Bladder microvascular endothelial cell (primary cell): ENCODE measurements around the gene ACSS1. TPM values are rescaled to one million over a fixed set of nuclear protein-coding genes. Genes with fewer than 3 reads are reported as not detected.

Experiments used
- total RNA-seq: library from RNA; depleted of rRNA; stranded (reverse); fragments of >200 nt; gene quantifications from 2 replicates; pipeline ENCODE4 v1.2.3, GENCODE V29; 2014

Gene ACSS1
- 15.2 and 24.8 TPM in 2 replicates for total RNA-seq

DNA sequence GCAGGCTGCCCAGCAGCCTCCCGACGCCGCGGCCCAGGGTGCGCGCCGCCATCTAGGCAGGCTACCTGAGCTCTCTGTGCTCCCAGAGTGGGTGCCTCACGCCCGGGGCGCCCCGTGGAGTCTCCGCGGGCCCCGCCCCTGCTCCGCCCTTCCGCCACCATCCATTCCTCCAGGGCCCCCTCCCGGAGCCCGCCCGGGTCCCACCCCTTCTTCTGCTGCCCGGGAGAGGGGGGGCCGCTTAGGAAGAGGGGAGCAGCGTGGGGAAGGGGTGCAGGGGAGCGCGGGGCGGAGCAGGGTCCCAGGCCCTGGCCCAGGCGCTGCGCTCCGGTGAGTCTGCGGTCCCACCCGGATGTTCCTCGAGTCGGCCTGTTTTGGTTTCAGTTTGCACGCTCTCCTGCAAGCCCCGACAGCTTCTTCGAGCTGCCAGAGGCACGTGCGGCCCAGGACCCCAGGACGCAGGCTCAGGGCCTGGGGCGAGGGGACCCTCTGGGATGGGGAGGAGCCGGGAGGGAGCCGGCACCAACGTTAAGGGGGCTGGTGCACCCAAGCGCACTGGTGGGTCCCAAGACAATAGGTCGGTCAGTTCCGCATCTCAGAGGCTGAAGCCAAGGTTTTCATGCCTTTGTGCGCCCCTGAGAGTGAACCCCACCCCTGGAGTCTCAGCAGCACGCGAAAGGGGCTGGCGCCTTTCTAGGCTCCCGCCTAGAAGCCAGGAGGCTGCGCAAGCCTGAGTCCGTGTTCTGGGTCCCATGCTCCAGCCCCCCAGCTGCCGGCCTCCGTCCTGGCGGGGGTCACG is at the start of gene ACSS1:
Gene ACSS1 (minus strand): TSS at position 89 of the 796 bp plus-strand sequence. CDS start 37 bp downstream, at position 52.

DNA sequence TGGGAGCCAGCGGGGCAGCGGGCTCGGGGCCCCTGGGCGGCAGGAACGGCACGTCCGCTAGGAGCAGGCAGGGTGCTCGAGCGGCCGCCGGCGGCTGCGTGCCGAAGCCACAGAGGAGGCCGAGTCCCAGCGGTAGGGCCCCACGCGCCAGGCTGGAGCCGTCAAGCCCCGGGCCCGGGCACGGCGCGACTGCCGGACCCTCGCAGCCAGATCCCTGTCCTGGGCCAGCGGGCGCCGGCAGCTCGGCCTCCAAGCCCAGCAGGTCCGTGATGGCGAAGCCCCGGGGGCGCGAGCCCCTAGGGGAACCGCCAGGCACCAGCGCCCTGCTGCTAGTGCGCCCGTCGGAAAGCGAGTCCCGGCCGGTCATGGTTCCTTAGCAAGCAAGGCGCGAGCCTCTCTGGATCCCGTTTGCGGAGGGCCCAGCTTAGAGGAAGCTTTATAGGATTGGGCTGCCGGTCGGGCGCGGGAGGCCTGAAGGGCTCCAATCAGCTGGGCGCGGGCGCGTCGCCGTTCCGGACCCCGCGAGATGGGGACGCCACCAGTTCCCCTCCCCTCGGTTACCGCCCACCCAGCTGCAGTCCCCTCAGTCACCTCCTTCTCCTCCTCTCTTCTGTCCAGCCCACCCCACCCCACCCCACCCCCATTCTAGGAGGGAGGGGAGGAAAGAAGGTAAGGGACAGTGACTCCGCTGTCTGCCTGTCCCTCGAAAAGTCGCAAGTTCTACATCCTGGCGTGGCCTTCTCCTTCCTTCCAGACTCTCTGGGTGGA is 24.0 kb upstream of the ACSS1 start, which contains the start of gene VSX1:
Gene VSX1 (minus strand): TSS at position 412 of the 768 bp plus-strand sequence. CDS start 45 bp downstream, at position 367.

DNA sequence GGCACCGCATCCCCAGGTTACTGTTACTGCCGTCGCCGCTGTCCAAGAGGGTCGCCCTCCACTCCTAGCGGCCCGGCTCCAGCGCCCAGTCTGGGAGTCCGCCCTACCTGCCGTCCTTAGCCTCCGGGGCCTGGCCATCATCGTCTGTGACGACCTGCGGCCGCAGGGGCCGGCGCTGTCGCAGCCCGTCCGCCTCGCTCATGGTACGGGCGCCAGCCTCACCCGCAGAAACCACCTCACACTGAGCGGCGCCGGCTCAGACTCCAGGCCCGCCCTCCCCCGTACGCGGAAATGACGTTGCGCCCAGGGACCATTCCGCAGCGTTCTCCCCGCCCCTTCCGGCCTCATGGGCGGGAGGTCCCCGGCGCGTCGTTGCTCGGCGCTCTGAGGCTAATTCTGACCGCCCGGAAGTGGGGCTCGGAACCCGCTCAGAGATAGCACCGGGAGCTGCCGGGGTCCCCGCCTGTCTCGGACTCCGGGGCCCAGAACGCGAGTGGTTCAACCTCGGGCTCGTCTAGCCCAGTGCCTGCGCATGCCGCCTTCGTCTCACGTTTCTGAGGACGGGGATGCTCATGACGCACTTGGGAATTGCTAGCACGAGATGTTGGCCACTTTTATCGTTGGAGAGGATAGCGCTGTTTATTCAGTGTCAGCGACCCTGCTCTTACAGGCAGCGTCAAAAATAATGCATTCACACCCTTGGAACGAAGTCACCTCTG is 65.3 kb downstream of the ACSS1 start, which contains the start of gene APMAP:
Gene APMAP (minus strand): TSS at position 265 of the 719 bp plus-strand sequence. CDS start 63 bp downstream, at position 202.

Other genes with a start within 250 kb of the ACSS1 start
- not detected in 2 replicates for gene CST7, start 108.9 kb downstream of the ACSS1 start, total RNA-seq
- 71.9 and 108 TPM in 2 replicates for gene APMAP, start 65.4 kb downstream of the ACSS1 start, total RNA-seq
- gene VSX1, start 24.0 kb upstream of the ACSS1 start, total RNA-seq = not detected in 2 replicates
- gene ENTPD6, start 137.6 kb upstream of the ACSS1 start, total RNA-seq = 40.0 and 67.7 TPM in 2 replicates
- 58.1 and 101 TPM in 2 replicates for gene PYGB, start 189.9 kb upstream of the ACSS1 start, total RNA-seq